ENCODE measurements around the gene NDUFV1. TPM values are rescaled to one million over a fixed set of nuclear protein-coding genes. Genes with fewer than 3 reads are reported as not detected.
"Not testable (repeated sequence)": the region's sequence is repeated elsewhere in the genome, so short reads cannot be mapped to it uniquely, and the experiment has no call there.

NDUFV1 gene
- total and polyA plus RNA-seq, 2 of the 4 experiments (the other 2 are of a cell fraction) = 120 to 133 TPM

DNA sequence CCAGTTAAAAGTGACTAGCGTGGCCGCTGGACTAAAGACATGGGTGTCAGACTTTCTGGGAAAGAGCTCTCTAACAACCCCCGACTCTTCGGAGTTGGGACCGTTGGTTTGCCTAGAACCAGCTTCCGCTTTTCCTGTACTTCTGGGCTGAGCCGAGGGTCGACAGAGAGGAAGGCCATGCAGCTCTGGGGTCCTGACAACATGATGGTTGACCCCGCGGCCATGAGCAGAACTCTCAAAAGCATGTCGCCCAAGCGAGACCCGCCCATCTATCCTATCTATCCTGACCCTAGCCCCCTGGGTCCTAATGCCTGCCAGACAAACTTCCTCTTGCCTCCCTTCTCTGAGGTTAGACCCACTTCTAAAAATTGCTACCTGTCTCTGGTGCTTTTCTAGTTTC is 13.9 kb downstream of the NDUFV1 start:
- H3K4me3 ChIP-seq (ENCODE audit: insufficient read depth, low read depth, low read length); H3K27ac ChIP-seq (ENCODE audit: insufficient read depth, low read length); H3K23ac ChIP-seq (ENCODE audit: low read depth, low read length); DNase-seq; H3K79me1 ChIP-seq (ENCODE audit: low read depth in 1 of 2, low read length in 2 of 2); H3K18ac ChIP-seq (ENCODE audit: low read depth, low read length); H3K4ac ChIP-seq (ENCODE audit: low read depth, low read length); H3K14ac ChIP-seq (replicated peaks; ENCODE audit: low read depth, low read length); H4K5ac ChIP-seq (ENCODE audit: low read depth, low read length); H4K91ac ChIP-seq (ENCODE audit: insufficient read depth, low read depth, low read length); H3K9ac ChIP-seq (ENCODE audit: low read depth, low read length); BruUV-seq (replicated peaks); H3K9me1 ChIP-seq (ENCODE audit: insufficient read depth, low read length); ATAC-seq (ENCODE audit: low read depth); H2BK120ac ChIP-seq (ENCODE audit: low read depth, low read length); H3K4me2 ChIP-seq (ENCODE audit: low read depth, low read length); H4K20me1 ChIP-seq (ENCODE audit: insufficient read depth, low read length); H2BK15ac ChIP-seq (ENCODE audit: low read depth, low read length); H2AK9ac ChIP-seq (replicated peaks; ENCODE audit: low read depth, low read length, poor library complexity); intact Hi-C loops (cut with micrococcal nuclease); H4K8ac ChIP-seq (ENCODE audit: low read depth in 2 of 2, low read length in 2 of 2); H3K36me3 ChIP-seq (ENCODE audit: control insufficient read depth, insufficient read depth, low read length); H3K9me3 ChIP-seq (ENCODE audit: control insufficient read depth, insufficient read depth, low read length); H2AFZ ChIP-seq (replicated peaks; ENCODE audit: low read length, poor library complexity); dilution Hi-C loops (cut with HindIII; ENCODE audit: low sequenced_read_pairs, unreplicated experiment); in situ Hi-C loops (cut with MboI; ENCODE audit: low sequenced_read_pairs); POLR2A ChIA-PET (ENCODE audit: unreplicated experiment); CTCF ChIA-PET; H2BK20ac ChIP-seq (ENCODE audit: low read depth, low read length); H2BK5ac ChIP-seq (ENCODE audit: low read depth, low read length, poor library complexity, severe bottlenecking); H3K4me1 ChIP-seq (ENCODE audit: control insufficient read depth, insufficient read depth, low read length); H3K56ac ChIP-seq (ENCODE audit: extremely low read depth, insufficient read depth, low read length); H2AK5ac ChIP-seq (ENCODE audit: low read depth, low read length): not testable (repeated sequence)
- peaks cover 19% of the 10 kb centered on the region for H3K27me3 ChIP-seq (ENCODE audit: control insufficient read depth, insufficient read depth, low read length)
- 100% methylated on average over 2 of the region's 13 CpGs; no CpG with 5 or more reads in 1 of the 2 experiments for WGBS, 2 experiments (ENCODE audit: extremely low coverage in 2 of 2, insufficient read length in 1 of 2)

DNA sequence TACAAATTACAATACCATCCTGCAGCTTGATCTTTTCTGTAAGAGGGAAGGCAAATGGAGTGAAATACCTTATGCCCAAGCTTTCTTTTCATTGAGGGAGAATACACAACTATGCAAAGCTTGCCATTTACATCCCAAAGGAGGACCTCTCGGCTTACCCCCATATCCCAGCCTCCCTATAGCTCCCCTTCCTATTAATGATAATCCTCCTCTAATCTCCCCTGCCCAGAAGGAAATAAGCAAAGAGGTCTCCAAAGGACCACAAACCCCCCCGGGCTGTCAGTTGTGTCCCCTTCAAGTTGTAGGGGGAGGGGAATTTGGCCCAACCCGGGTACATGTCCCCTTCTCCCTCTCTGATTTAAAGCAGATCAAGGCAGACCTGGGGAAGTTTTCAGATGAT is 15.2 kb downstream of the NDUFV1 start:
- H3K18ac ChIP-seq (ENCODE audit: low read depth, low read length); POLR2A ChIA-PET (ENCODE audit: unreplicated experiment); H3K56ac ChIP-seq (ENCODE audit: extremely low read depth, insufficient read depth, low read length); H3K4me3 ChIP-seq (ENCODE audit: insufficient read depth, low read depth, low read length); H4K5ac ChIP-seq (ENCODE audit: low read depth, low read length); H3K9me1 ChIP-seq (ENCODE audit: insufficient read depth, low read length); H3K36me3 ChIP-seq (ENCODE audit: control insufficient read depth, insufficient read depth, low read length); H4K8ac ChIP-seq (ENCODE audit: low read depth in 2 of 2, low read length in 2 of 2); H3K23ac ChIP-seq (ENCODE audit: low read depth, low read length); H3K27me3 ChIP-seq (ENCODE audit: control insufficient read depth, insufficient read depth, low read length); CTCF ChIA-PET; H2AK5ac ChIP-seq (ENCODE audit: low read depth, low read length); H2BK5ac ChIP-seq (ENCODE audit: low read depth, low read length, poor library complexity, severe bottlenecking); H3K79me1 ChIP-seq (ENCODE audit: low read depth in 1 of 2, low read length in 2 of 2); H3K14ac ChIP-seq (replicated peaks; ENCODE audit: low read depth, low read length); in situ Hi-C loops (cut with MboI; ENCODE audit: low sequenced_read_pairs); DNase-seq; H4K20me1 ChIP-seq (ENCODE audit: insufficient read depth, low read length); intact Hi-C loops (cut with micrococcal nuclease); dilution Hi-C loops (cut with HindIII; ENCODE audit: low sequenced_read_pairs, unreplicated experiment); H3K4me2 ChIP-seq (ENCODE audit: low read depth, low read length); H2BK120ac ChIP-seq (ENCODE audit: low read depth, low read length); H2AFZ ChIP-seq (replicated peaks; ENCODE audit: low read length, poor library complexity); H2BK20ac ChIP-seq (ENCODE audit: low read depth, low read length); H3K4ac ChIP-seq (ENCODE audit: low read depth, low read length); ATAC-seq (ENCODE audit: low read depth); H3K4me1 ChIP-seq (ENCODE audit: control insufficient read depth, insufficient read depth, low read length); H2BK15ac ChIP-seq (ENCODE audit: low read depth, low read length); H2AK9ac ChIP-seq (replicated peaks; ENCODE audit: low read depth, low read length, poor library complexity); H4K91ac ChIP-seq (ENCODE audit: insufficient read depth, low read depth, low read length); BruUV-seq (replicated peaks); H3K27ac ChIP-seq (ENCODE audit: insufficient read depth, low read length); H3K9ac ChIP-seq (ENCODE audit: low read depth, low read length); H3K9me3 ChIP-seq (ENCODE audit: control insufficient read depth, insufficient read depth, low read length): not testable (repeated sequence)
- no CpG with 5 or more reads among the region's 3 CpGs for WGBS, 2 experiments (ENCODE audit: extremely low coverage in 2 of 2, insufficient read length in 1 of 2)
